GM23338 (cell line): ENCODE results near the gene LMAN1L.

Experiments used
- EZH2 ChIP-seq: fragments of 200-600 bp; sonication (generic); IDR thresholded peaks from one replicate; pipeline ENCODE4 v1.8.0; 2017; ENCODE audit warnings: antibody characterized with exemption, mild to moderate bottlenecking, low read depth; ENCODE audit not compliant: unreplicated experiment
- EZH2phosphoT487 ChIP-seq: fragments of 200-600 bp; sonication (generic); IDR thresholded peaks from one replicate; pipeline ENCODE4 v1.8.1; 2018; ENCODE audit warnings: antibody characterized with exemption; ENCODE audit not compliant: unreplicated experiment
- POLR2AphosphoS5 ChIP-seq: IDR thresholded peaks from 2 replicates; pipeline ENCODE4 v1.6.1; 2016; ENCODE audit warnings: antibody characterized with exemption, low read depth
- TF ChIP-seq, protein P1 (sequence below), 2 experiments: fragments of 200-600 bp in 1 of 2; sonication (generic) in 1 of 2; conservative IDR thresholded peaks; 2 replicates each; pipeline versions ENCODE4 v1.5.1 to v1.6.1; 2016 to 2017; ENCODE audit warnings: antibody characterized with exemption in 2 of 2, low read depth in 2 of 2, mild to moderate bottlenecking in 2 of 2, moderate library complexity in 1 of 2
- TF ChIP-seq, protein P2 (sequence below): IDR thresholded peaks from one replicate; pipeline ENCODE4 v1.6.1; 2018; ENCODE audit warnings: antibody characterized with exemption; ENCODE audit not compliant: unreplicated experiment

DNA sequence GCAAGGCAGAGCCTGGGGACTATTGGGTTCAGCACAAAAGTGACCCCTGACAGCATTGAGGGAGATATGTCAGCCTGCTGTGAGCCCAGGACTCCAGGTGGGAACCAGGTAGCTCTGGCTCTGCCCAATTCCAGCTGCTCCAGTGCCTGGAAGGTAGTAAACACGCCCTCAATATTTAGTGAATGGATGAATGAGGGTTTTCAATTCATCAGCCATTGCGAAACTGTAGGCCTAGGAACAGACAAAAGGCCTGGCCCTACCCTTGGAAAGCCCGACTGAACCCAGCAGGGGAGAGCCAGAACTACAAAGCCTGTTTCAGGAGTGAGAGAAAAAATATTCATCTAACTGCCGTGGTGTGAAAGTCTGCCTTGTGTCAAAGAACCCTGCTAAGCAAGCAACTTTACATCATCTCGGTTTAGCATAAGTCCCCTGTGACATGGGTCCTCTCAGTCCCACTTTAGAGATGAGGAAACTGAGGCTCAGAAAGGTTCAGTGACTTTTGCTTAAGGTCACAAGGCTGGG lies 38.8 kb upstream of the LMAN1L start:
- TF ChIP-seq, protein P1, sequence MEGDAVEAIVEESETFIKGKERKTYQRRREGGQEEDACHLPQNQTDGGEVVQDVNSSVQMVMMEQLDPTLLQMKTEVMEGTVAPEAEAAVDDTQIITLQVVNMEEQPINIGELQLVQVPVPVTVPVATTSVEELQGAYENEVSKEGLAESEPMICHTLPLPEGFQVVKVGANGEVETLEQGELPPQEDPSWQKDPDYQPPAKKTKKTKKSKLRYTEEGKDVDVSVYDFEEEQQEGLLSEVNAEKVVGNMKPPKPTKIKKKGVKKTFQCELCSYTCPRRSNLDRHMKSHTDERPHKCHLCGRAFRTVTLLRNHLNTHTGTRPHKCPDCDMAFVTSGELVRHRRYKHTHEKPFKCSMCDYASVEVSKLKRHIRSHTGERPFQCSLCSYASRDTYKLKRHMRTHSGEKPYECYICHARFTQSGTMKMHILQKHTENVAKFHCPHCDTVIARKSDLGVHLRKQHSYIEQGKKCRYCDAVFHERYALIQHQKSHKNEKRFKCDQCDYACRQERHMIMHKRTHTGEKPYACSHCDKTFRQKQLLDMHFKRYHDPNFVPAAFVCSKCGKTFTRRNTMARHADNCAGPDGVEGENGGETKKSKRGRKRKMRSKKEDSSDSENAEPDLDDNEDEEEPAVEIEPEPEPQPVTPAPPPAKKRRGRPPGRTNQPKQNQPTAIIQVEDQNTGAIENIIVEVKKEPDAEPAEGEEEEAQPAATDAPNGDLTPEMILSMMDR (conservative IDR thresholded peaks at IDR 0.05; ENCODE audit: low read depth in 2 of 2), result no peak
- TF ChIP-seq POLR2AphosphoS5, result no peak
- no peak for TF ChIP-seq EZH2phosphoT487
- TF ChIP-seq, protein P2, sequence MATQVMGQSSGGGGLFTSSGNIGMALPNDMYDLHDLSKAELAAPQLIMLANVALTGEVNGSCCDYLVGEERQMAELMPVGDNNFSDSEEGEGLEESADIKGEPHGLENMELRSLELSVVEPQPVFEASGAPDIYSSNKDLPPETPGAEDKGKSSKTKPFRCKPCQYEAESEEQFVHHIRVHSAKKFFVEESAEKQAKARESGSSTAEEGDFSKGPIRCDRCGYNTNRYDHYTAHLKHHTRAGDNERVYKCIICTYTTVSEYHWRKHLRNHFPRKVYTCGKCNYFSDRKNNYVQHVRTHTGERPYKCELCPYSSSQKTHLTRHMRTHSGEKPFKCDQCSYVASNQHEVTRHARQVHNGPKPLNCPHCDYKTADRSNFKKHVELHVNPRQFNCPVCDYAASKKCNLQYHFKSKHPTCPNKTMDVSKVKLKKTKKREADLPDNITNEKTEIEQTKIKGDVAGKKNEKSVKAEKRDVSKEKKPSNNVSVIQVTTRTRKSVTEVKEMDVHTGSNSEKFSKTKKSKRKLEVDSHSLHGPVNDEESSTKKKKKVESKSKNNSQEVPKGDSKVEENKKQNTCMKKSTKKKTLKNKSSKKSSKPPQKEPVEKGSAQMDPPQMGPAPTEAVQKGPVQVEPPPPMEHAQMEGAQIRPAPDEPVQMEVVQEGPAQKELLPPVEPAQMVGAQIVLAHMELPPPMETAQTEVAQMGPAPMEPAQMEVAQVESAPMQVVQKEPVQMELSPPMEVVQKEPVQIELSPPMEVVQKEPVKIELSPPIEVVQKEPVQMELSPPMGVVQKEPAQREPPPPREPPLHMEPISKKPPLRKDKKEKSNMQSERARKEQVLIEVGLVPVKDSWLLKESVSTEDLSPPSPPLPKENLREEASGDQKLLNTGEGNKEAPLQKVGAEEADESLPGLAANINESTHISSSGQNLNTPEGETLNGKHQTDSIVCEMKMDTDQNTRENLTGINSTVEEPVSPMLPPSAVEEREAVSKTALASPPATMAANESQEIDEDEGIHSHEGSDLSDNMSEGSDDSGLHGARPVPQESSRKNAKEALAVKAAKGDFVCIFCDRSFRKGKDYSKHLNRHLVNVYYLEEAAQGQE, result no peak
- no peak for TF ChIP-seq EZH2
